Panc1 (cell line): ENCODE data around the gene MAPK4. TPM values are rescaled to one million over a fixed set of nuclear protein-coding genes. Genes with fewer than 3 reads are reported as not detected.
"Not testable (repeated sequence)": the region's sequence is repeated elsewhere in the genome, so short reads cannot be mapped to it uniquely, and the experiment has no call there.

Experiments
- ATAC-seq: fragments of 200-7000 bp; cut with Tn5 transposase; 2 replicates; pipeline ENCODE4 v1.9.1; 2020; ENCODE audit warnings: mild to moderate bottlenecking, moderate library complexity
- BruUV-seq: library from RNA; stranded (reverse); fragments of 400-500 nt; replicated peaks from 2 replicates; lab custom pipeline; 2021; lab: Mats Ljungman, UMichigan
- CTCF ChIA-PET: fragments of 300-600 bp; sonication (Branson Sonifier 250); formaldehyde crosslinking; loops from one replicate; lab custom pipeline; 2022; ENCODE audit warnings: antibody characterized with exemption; lab: Charles Lee
- POLR2A ChIA-PET: fragments of 300-600 bp; sonication (Branson Sonifier 250); formaldehyde crosslinking; loops from one replicate; lab custom pipeline; 2022; ENCODE audit warnings: antibody characterized with exemption; lab: Charles Lee
- DNase-seq: peaks from one replicate; pipeline ENCODE4 v3.0.0-alpha.2; 2010; ENCODE audit warnings: low read depth, low spot score
- H3K27ac ChIP-seq: 2 replicates; pipeline ENCODE4 v1.5.1; 2011; ENCODE audit warnings: mild to moderate bottlenecking, low read length, inconsistent platforms
- H3K27me3 ChIP-seq: fragments of 200-500 bp; sonication (Bioruptor generic); 2 replicates; pipeline ENCODE4 v1.6.0; 2014; ENCODE audit warnings: low read length, inconsistent platforms; ENCODE audit not compliant: control insufficient read depth, insufficient read depth
- H3K36me3 ChIP-seq: fragments of 200-500 bp; sonication (Bioruptor generic); 2 replicates; pipeline ENCODE4 v1.5.1; 2014; ENCODE audit warnings: inconsistent platforms, mild to moderate bottlenecking, low read length, moderate library complexity; ENCODE audit not compliant: control insufficient read depth, insufficient read depth
- H3K4me1 ChIP-seq: 2 replicates; pipeline ENCODE4 v1.5.1; 2011; ENCODE audit warnings: inconsistent platforms, mild to moderate bottlenecking, low read length, moderate library complexity; ENCODE audit not compliant: control insufficient read depth, insufficient read depth
- H3K4me3 ChIP-seq, 2 experiments: 2 replicates each; pipeline ENCODE4 v1.5.1; 2011 to 2012; ENCODE audit warnings: low read depth in 2 of 2, low read length in 2 of 2, mild to moderate bottlenecking in 2 of 2, inconsistent platforms in 1 of 2, moderate library complexity in 1 of 2
- H3K9me3 ChIP-seq: fragments of 200-500 bp; sonication (Bioruptor generic); 2 replicates; pipeline ENCODE4 v1.5.1; 2014; ENCODE audit warnings: low read depth, mild to moderate bottlenecking, inconsistent platforms, low read length, moderate library complexity; ENCODE audit not compliant: control insufficient read depth, insufficient read depth
- POLR2AphosphoS5 ChIP-seq: IDR thresholded peaks from 2 replicates; pipeline ENCODE4 v1.6.1; 2012; ENCODE audit warnings: mild to moderate bottlenecking, low read depth, low read length, moderate library complexity
- SIN3A ChIP-seq: IDR thresholded peaks from 2 replicates; pipeline ENCODE4 v1.6.1; 2012; ENCODE audit warnings: low read depth, mild to moderate bottlenecking, low read length, moderate library complexity, borderline replicate concordance; ENCODE audit not compliant: insufficient read depth
- TCF7L2 ChIP-seq: IDR thresholded peaks from 2 replicates; pipeline ENCODE4 v1.6.1; 2011; ENCODE audit warnings: mild to moderate bottlenecking, low read depth, low read length, inconsistent platforms
- in situ Hi-C: cut with HindIII; loops from 2 replicates; pipeline ENCODE4 v1.10.0; 2016; ENCODE audit warnings: low sequenced_read_pairs, low pct_unique_long_range_greater_than_20kb
- intact Hi-C: fragments of 100-400 bp; cut with micrococcal nuclease; formaldehyde crosslinking; loops from one replicate; pipeline ENCODE4 v1.10.0; 2022; ENCODE audit not compliant: unreplicated experiment
- total RNA-seq: library from RNA; stranded (reverse); gene quantifications from one replicate; pipeline ENCODE4 v1.2.1, GENCODE V29; 2021; ENCODE audit not compliant: unreplicated experiment
- TF ChIP-seq, protein P1 (sequence below), 2 experiments: IDR thresholded peaks; 2 replicates each; pipeline ENCODE4 v1.6.1; 2011 to 2012; ENCODE audit warnings: low read depth in 2 of 2, control low read depth in 1 of 2, low read length in 1 of 2, mild to moderate bottlenecking in 1 of 2, moderate library complexity in 1 of 2; ENCODE audit not compliant: insufficient read depth in 1 of 2
- TF ChIP-seq, protein P2 (sequence below): fragments of 450-650 bp; IDR thresholded peaks from 2 replicates; pipeline ENCODE4 v1.5.1; 2017; ENCODE audit warnings: mild to moderate bottlenecking

MAPK4 gene
- total RNA-seq, 1 experiment from 2014 or later = not detected

DNA sequence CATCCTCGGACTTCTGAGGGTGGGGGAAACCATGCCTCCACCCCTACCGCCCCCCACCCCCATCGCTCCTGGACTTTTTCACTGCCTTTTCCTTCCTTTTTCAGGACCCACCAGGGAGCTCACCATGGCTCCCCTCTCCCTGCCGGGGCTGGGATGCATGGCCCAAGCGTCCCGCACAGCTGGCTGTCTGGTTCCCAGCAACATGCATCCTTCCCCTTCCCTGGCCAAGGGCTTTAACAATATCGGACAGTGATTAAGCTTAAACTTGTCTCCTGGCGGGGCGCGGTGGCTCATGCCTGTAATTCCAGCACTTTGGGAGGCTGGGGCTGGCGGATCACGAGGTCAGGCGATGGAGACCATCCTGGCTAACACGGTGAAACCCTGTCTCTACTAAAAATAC, 215.8 kb downstream of the MAPK4 start:
- intact Hi-C loops = no loop called here
- BruUV-seq = no TSS peak
- Histone ChIP-seq H3K36me3 (no peaks in the 10 kb centered on the region), H3K27me3 (no peaks in the 10 kb centered on the region), H3K27ac (no peak overlapping the region), H3K4me1 (no peaks in the 10 kb centered on the region), H3K9me3 (no peaks in the 10 kb centered on the region), H3K4me3 (no peak overlapping the region)
- in situ Hi-C loops = no loop called here
- TF ChIP-seq, protein P1, sequence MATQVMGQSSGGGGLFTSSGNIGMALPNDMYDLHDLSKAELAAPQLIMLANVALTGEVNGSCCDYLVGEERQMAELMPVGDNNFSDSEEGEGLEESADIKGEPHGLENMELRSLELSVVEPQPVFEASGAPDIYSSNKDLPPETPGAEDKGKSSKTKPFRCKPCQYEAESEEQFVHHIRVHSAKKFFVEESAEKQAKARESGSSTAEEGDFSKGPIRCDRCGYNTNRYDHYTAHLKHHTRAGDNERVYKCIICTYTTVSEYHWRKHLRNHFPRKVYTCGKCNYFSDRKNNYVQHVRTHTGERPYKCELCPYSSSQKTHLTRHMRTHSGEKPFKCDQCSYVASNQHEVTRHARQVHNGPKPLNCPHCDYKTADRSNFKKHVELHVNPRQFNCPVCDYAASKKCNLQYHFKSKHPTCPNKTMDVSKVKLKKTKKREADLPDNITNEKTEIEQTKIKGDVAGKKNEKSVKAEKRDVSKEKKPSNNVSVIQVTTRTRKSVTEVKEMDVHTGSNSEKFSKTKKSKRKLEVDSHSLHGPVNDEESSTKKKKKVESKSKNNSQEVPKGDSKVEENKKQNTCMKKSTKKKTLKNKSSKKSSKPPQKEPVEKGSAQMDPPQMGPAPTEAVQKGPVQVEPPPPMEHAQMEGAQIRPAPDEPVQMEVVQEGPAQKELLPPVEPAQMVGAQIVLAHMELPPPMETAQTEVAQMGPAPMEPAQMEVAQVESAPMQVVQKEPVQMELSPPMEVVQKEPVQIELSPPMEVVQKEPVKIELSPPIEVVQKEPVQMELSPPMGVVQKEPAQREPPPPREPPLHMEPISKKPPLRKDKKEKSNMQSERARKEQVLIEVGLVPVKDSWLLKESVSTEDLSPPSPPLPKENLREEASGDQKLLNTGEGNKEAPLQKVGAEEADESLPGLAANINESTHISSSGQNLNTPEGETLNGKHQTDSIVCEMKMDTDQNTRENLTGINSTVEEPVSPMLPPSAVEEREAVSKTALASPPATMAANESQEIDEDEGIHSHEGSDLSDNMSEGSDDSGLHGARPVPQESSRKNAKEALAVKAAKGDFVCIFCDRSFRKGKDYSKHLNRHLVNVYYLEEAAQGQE (IDR thresholded peaks at IDR 0.05; ENCODE audit: insufficient read depth in 1 of 2, low read depth in 2 of 2, low read length in 1 of 2) = no peak
- TF ChIP-seq POLR2AphosphoS5 = no peak
- TF ChIP-seq, protein P2, sequence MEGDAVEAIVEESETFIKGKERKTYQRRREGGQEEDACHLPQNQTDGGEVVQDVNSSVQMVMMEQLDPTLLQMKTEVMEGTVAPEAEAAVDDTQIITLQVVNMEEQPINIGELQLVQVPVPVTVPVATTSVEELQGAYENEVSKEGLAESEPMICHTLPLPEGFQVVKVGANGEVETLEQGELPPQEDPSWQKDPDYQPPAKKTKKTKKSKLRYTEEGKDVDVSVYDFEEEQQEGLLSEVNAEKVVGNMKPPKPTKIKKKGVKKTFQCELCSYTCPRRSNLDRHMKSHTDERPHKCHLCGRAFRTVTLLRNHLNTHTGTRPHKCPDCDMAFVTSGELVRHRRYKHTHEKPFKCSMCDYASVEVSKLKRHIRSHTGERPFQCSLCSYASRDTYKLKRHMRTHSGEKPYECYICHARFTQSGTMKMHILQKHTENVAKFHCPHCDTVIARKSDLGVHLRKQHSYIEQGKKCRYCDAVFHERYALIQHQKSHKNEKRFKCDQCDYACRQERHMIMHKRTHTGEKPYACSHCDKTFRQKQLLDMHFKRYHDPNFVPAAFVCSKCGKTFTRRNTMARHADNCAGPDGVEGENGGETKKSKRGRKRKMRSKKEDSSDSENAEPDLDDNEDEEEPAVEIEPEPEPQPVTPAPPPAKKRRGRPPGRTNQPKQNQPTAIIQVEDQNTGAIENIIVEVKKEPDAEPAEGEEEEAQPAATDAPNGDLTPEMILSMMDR = no peak
- TF ChIP-seq SIN3A = no peak
- POLR2A ChIA-PET = no interaction called here
- DNase-seq (no peak), ATAC-seq (no peak)
- CTCF ChIA-PET = no interaction called here

DNA sequence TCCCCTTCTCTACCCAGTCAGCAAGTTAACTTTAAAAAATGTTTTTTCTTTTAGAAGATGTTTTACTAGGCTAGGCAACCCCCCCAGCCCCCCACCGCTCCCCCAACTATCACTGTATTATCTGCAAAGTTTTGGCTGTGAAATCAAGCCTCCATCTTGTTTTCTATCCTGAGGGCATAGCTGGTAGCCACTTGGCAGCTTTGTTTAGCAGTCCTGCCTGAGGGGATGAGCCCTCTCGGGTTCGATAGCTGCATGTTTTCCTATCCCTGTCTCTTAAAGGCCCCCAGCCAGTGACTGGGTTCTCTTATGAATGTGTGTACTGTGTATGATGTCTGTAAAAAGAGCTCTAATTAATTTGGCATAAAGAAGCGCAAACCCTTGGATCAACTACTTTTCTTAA, 216.5 kb downstream of the MAPK4 start:
- Histone ChIP-seq H3K27me3 (no peaks in the 10 kb centered on the region), H3K4me3 (no peak overlapping the region), H3K9me3 (no peaks in the 10 kb centered on the region), H3K36me3 (no peaks in the 10 kb centered on the region), H3K27ac (no peak overlapping the region), H3K4me1 (no peaks in the 10 kb centered on the region)
- POLR2A ChIA-PET = no interaction called here
- DNase-seq = no peak
- CTCF ChIA-PET = no interaction called here
- no peak for ATAC-seq
- intact Hi-C loops (no loop called here), in situ Hi-C loops (no loop called here)
- no TSS peak for BruUV-seq
- TF ChIP-seq SIN3A (no peak), TCF7L2 (no peak), POLR2AphosphoS5 (no peak)
- TF ChIP-seq, protein P2 = no peak
- TF ChIP-seq, protein P1 (IDR thresholded peaks at IDR 0.05; ENCODE audit: insufficient read depth in 1 of 2, low read depth in 2 of 2, low read length in 1 of 2) = no peak

DNA sequence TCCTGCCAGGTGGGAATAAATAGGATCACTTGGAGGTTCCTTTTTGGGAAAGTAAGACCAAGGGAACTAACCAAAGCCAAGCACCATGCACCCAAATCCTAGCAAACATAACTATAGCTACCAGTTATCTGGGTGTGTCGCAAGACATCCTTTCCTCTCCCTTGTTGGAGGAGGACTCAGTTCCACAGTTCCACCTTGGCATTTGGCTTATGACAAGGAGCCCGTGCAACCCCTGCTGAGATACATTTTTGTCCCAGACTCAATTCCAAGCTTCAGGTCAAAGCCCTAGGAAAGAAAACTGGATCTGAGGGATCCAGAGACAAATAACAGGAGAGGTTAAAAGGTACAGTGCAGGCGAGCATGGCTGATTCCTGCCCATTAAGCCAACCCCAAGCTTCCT, 219.1 kb downstream of the MAPK4 start:
- intact Hi-C loops, in situ Hi-C loops, H3K4me1 ChIP-seq, BruUV-seq, H3K4me3 ChIP-seq, H3K27me3 ChIP-seq, ATAC-seq, CTCF ChIA-PET, H3K9me3 ChIP-seq, H3K27ac ChIP-seq, DNase-seq, H3K36me3 ChIP-seq, POLR2A ChIA-PET: not testable (repeated sequence)
